Measurements from ENCODE around the gene CEND1.

CEND1 gene

DNA sequence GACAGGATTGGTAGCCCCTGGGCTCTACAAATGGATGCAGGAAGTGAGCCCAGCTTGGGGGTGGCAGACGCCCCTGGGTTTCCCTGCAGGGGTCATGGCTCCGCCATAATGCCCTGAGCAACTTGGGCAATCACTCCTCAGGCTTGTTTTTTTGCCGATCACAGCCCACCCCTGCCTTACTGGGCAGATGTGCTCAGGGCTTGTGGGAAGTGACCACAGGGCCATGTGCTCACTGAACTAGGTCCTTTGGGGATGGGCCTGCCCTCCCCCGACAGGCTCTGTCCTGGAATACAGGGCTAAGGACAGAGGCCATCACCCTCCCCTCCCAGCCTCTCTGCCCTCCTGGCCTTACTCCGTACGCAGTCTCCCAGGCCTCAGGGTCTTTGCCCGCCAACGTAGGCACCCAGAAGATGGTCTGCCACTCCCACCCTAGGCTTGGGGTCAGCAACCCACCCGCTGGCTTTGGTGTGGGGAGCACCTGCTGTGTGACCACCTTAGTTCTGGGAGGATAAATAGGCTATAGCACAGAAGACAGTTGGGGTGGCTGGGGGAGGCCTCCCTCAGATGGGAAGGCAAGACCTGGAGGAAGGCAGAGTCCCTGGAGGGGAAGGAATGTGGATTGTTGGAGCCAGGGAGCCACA is 23.7 kb upstream of the CEND1 start:
- DNase-seq (ENCODE audit: insufficient read length, low spot score) = no peak
- no peak for FAIRE-seq

DNA sequence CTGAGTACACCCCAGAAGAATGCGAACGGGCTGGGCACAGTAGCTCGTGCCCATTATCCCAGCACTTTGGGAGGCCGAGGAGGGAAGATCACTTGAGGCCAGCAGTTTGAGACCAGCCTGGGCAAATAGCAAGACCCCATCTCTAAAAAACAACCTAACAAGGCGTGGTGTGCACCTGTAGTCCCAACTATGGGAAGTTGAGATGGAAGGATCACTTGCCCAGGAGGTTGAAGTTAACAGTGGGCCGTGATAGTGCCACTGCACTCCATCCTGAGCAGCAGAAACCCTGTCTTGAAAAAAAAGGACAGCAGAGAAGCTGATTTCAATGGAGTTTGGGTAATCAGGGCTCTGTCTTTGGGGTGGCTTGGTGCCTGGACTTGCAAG is 23.2 kb upstream of the CEND1 start:
- DNase-seq (ENCODE audit: insufficient read length, low spot score) = no peak

GRCh38 chr11:812390-812789 is 22.5 kb upstream of the CEND1 start:
- DNase-seq (ENCODE audit: insufficient read length, low spot score) (no peak), FAIRE-seq (no peak)

More for the DNA sequence above, 23.2 kb upstream of the CEND1 start:
- no peak for FAIRE-seq

DNA sequence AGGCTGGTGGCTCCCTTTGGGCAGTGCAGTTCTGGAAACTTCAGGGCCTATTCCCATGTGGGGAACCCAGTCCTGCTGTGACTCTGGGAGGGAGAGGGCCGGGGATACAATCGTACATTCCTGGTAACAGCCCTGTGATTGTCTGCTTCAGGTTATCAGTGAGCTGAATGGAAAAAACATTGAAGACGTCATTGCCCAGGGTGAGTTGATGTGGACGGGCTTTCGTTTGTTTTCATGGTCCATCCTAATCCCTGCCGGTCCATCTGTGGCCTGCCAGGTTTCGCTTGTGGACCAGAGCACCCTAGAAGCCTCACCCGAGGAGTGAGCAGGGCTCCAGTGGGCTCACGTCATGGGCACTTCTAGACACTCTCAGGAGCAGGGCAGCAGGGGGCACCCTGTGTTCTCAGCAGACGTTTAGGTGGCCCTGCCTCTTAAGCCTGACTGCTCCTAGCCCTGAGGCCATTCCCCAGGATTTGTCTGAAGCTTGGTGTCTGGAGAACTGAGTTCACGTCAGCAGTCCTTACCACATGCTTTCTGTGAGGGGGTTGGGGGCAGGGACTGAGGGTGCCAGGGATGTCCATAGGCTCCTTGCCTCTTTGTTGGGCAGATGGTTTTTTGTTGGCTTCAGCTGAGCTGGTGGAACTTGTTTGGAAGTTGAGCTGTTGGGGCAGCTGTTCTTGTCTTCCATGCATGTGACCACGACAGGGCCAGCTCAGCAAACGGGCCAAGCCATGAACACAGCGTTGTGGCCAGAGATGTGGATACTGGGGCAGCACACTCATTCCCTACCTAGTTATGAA is 21.8 kb upstream of the CEND1 start:
- DNase-seq (ENCODE audit: insufficient read length, low spot score) (no peak), FAIRE-seq (no peak)

DNA sequence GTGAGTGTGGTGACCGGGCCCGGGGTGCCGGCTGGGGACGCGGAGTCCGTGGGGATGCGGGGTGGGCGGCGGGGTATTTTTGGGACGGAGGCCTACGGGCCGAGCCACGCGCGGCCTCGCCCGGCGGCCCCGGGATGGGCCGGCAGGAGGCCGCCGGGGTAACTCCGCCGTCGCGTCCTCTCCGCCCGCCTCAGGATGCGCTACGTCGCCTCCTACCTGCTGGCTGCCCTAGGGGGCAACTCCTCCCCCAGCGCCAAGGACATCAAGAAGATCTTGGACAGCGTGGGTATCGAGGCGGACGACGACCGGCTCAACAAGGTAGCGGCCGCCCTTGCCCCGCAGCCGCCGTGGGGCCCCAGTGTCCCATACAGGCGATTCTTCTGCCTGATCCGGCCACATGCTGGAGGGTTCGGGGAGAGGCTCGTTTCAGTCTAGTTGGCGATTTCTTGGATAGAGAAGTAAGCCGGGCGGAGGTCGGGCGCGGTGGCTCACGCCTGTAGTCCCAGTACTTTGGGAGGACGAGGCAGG is 20.2 kb upstream of the CEND1 start:
- FAIRE-seq (no peak), DNase-seq (ENCODE audit: insufficient read length, low spot score) (no peak)

DNA sequence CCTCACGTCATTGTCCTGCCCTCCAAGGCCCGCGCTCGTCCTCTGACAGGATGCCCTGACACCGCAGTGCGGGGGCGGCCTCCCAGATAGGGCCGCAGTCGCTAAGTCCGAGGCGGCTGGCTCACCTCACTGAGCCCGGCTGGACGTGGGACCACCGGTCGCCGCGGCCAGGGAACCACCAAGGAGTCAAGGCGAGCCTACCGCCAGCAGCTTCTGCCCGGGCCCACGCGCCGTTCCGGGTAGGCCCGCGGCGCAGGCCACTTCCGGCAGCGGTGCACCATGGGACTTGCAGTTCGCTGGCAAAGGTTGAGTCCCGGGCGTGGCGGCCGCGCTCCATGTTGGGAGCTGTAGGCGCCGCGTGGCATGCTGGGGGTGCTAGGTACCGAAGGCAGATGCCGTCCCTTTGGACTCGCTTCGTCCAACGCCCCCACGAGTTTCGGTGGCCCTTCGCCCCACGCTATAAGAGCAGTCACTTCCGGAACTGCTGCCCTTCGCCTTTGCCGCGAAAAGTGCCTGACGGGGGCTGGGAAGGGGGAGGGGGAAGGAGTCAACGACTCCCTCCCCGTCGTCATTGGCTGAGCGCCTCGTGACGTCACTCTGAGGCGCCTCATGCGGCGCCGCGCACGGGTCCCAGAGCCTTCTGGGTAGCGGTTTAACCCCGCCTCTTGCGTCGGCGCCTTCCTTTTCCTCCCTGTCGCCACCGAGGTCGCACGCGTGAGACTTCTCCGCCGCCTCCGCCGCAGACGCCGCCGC is 19.6 kb upstream of the CEND1 start, which contains the start of gene RPLP2:
Gene RPLP2, plus strand, starts transcription at position 681 of the 753 bp plus-strand sequence. CDS start 268 bp downstream, outside the sequence.
- peak; percentile 97 for FAIRE-seq
- DNase-seq (ENCODE audit: insufficient read length, low spot score) = peak; percentile 92

- DNase-seq (ENCODE audit: insufficient read length, low spot score) = no peak
- peak; percentile 26 for FAIRE-seq
Observed at GRCh38 chr11:808427-809286, 18.8 kb upstream of the CEND1 start.

DNA sequence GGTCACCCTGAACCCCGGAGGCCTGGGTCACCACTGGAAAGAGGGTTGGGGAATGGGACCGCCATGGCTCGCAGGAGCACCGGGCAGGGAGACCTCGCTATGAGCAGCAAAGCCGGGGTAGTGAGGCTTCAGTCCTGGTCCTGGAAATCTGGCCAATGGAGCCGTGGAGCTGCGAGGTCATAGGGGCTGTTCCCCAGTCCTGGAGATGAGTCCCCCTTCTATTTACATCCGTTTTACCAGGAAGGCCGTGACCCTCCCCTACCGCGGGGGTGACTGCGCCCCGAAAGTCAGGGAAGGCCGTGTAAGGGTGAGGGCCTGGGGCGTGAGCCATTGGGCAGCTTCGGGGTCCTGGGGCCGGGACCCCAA is 14.7 kb upstream of the CEND1 start:
- no peak for FAIRE-seq
- DNase-seq (ENCODE audit: insufficient read length, low spot score) = no peak

DNA sequence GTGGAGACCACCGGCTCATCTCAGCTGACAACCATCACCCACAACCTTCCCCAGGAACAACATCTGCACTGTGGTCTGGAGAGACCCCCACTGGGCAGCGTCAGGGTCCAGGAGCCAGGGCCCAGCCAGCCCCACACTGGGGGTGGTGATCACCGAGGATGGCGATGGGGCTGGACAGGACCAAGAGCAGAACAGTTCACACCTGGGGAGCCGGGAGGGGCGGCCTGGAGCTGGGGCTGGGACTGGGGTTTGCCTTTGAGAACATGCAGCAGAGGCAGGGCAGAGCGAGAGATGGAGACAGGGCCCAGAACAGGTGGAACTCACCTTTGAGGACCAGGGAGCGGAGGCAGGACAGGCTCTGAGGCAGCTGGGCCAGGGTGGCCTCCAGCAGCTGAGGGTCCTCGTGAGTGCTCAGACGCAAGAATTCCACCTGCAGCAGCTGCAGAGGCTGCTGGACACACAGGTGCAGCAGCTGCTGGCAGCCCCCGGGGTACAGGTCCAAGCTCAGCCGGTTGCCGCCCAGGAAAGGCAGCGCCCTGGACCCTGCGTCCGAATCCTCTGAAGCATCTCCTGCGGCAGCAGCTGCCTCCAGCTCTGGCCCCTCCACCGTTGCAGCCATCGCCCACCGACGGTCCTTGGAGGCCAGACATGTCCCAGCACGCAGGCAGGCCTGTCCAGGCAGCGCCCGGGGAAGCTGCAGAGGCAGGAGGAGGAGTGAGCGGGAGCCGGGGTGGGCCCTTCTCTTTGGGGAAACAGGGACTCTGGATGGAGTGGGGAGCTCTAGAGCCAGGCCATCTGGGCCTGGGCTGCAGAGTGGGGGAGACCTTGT is 14.1 kb upstream of the CEND1 start:
- FAIRE-seq = peak; percentile 48
- peak; percentile 44 for DNase-seq (ENCODE audit: insufficient read length, low spot score)

- no peak for FAIRE-seq
- no peak for DNase-seq (ENCODE audit: insufficient read length, low spot score)
Observed at GRCh38 chr11:803467-803742, 13.5 kb upstream of the CEND1 start.

DNA sequence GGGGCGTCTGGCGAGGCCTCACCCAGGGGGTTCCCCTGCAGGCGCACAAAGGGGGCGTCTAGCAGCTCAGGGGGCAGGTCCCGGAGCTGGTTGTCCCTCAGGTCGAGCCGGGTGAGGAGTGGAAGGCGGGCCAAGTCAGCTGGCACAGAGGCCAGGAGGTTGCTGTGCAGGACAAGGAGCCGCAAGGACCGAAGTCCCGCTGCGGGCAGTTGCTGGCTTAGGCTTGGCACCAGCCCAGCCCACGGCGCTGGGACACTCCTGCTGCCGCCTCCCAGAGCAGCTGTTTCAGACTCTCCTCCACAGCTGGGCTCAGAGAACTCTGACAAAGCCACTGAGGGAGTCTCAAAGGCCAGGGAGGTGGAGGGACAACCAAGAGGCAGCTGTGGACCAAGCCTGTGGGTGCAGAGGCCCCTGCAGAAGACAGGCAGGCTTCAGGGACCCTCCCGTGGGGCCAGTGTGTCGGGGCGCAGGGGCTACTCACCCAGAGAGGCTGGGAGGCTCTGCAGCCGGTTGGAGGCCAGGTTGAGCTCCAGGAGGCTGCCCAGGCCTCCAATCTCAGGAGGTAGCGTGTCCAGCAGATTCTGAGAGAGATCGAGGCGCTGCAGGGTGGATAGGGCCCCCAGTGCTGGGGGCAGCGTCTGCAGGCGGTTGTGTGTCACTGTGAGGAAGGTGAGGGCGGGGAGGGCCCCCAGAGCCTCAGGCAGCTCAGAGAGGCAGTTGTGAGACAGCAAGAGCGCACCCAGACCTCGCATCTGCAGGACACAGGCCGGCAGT is 13.0 kb upstream of the CEND1 start:
- DNase-seq (ENCODE audit: insufficient read length, low spot score) (no peak), FAIRE-seq (no peak)

DNA sequence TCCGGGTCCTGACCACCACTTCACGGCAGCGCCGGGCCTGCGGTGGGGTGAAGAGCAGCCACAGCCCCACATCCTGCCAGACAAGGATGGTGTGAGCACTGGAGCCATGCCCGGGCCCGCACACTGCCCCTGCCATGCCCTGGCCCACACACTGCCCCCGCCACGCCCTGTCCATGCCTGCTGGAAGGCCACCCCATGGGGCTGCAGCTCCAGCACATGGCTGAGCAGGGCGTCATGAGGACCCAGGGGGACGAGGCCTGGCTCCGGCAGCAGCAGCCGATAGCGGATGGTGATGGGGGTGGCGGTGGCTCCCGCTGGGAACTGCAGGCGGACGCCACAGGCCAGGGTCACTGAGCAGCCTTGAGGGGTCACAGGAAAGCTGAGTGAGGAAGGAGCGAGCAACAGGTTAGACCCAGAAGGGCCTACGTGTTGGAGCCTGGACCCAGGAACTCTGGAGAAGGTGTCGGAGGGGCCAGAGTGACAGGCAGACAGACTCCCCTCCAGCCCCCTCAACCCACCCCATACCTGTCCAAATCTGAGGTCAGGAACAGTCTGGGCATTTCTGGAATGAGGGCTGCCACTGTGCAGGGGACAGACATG is 12.2 kb upstream of the CEND1 start:
- FAIRE-seq (no peak), DNase-seq (ENCODE audit: insufficient read length, low spot score) (no peak)

DNA sequence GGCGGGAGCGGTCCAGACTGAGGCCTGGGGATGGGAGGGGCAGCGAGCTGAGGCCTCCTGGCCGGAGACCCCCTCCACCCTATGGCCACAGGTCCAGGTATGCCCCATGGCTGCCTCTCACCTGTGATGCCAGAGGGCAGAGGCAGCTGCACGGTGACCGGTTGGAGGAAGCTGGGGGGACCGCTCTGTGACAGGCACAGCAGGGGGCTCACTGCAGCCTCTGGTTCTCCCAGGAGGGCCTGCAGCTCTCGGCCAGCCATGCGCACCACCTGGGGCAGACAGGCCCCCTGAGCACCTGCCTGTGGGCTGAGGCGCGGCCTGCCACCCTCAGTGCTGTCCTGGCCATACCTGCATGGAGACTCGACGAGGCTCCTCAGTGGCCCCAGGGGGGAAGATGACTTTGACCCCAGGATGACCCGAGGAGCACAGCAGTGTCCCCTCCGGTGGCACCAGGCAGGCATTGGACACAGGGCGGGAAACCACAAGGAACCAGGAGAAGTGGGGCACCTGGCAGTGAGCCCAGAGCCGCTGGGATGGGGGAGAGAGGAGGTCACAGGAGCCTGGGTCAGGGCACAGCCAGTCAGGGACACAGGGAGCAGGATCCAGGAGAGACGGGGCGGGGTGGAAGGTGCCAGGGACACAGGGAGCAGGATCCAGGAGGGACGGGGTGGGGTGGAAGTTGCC is 11.3 kb upstream of the CEND1 start:
- DNase-seq (ENCODE audit: insufficient read length, low spot score) = no peak
- no peak for FAIRE-seq

DNA sequence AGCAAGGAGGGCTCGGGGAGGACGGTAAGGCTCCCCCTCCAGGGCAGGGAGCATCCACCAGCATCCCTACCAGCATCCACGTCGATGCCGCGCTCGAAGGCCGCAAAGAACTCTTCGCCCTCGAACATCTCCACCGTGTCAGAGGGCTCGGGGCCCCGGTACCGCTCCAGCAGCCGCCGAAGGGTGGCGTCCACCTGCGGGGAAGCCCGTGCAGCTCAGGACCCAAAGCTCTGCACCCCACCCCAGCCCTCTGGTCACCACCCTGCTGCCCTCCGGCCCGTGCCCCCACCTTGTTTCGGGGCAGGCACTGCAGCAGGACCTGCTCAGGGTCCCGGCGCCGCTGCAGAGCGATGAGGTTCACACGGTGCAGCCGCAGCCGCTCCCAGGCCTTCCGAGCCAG is 10.6 kb upstream of the CEND1 start:
- FAIRE-seq (no peak), DNase-seq (ENCODE audit: insufficient read length, low spot score) (no peak)

GRCh38 chr11:799641-800316 is 9.9 kb upstream of the CEND1 start:
- FAIRE-seq (no peak), DNase-seq (ENCODE audit: insufficient read length, low spot score) (no peak)

DNA sequence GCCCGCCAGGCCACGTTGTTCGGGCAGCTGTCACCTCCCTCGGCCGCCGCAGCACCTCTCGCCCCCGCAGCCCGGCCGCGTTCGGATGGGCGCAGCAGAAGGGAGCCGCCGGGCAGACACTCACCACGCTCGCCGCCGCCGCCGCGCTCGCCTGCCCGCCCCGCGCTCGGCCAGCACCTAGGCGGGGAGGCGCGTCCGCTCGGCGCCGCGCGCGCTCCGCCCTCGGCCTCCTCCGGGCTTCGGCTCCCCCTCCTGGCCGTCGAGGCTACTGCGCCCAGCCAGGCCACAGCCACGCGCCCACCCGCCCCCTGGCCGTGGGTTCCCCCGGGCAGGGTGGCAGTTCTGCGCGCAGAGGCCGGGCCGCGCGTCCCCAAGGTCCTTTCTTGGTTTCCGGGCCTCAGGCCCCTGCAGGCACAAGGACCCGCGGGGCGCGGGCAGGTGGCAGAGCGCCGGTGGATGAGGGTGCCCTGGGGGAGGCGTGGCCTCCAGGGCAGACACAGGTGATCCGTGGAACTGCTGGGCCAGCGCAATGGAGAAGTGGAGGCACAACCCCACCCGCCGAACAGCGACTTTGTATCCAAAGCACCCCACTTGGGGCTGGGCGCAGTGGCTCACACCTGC is 8.3 kb upstream of the CEND1 start, which contains the start of gene SLC25A22:
Gene SLC25A22, minus strand, starts transcription at position 189 of the 621 bp plus-strand sequence. CDS start 3,275 bp downstream, outside the sequence.
- DNase-seq (ENCODE audit: insufficient read length, low spot score) = no peak
- no peak for FAIRE-seq
